IMR-90 (cell line): ENCODE results near the gene POU6F1. TPM values are rescaled to one million over a fixed set of nuclear protein-coding genes. Genes with fewer than 3 reads are reported as not detected.

ENCODE experiments used
- ATAC-seq: fragments of 200-7000 bp; cut with Tn5 transposase; 2 replicates; pipeline ENCODE4 v1.9.1; 2020; ENCODE audit warnings: low read depth, mild to moderate bottlenecking, moderate library complexity
- BruUV-seq: library from RNA; stranded (reverse); fragments of 400-500 nt; replicated peaks from 2 replicates; lab custom pipeline; 2021; lab: Mats Ljungman, UMichigan
- CTCF ChIA-PET: fragments of 300-600 bp; formaldehyde crosslinking; extraction: SDS; loops from one replicate; lab custom pipeline; 2021; ENCODE audit warnings: antibody characterized with exemption; lab: Yijun Ruan, JAX
- POLR2A ChIA-PET: fragments of 300-600 bp; sonication (Branson Sonifier 250); formaldehyde crosslinking; loops from one replicate; lab custom pipeline; 2022; ENCODE audit warnings: antibody characterized with exemption; ENCODE audit not compliant: unreplicated experiment; lab: Charles Lee
- DNase-seq: peaks from one replicate; pipeline ENCODE4 v3.0.0; 2013
- H2AFZ ChIP-seq: replicated peaks from 2 replicates; pipeline ENCODE3; 2013; ENCODE audit warnings: low read length, mild to moderate bottlenecking; ENCODE audit not compliant: poor library complexity
- H2AK5ac ChIP-seq: 2 replicates; pipeline ENCODE4 v1.6.1; 2013; ENCODE audit warnings: low read depth, low read length, inconsistent platforms
- H2AK9ac ChIP-seq: replicated peaks from 2 replicates; pipeline ENCODE3; 2013; ENCODE audit warnings: mild to moderate bottlenecking, low read depth, low read length, moderate library complexity; ENCODE audit not compliant: poor library complexity
- H2BK120ac ChIP-seq: 2 replicates; pipeline ENCODE4 v1.6.1; 2013; ENCODE audit warnings: low read depth, low read length, inconsistent platforms
- H2BK15ac ChIP-seq: 3 replicates; pipeline ENCODE4 v1.6.1; 2013; ENCODE audit warnings: low read depth, low read length, inconsistent platforms
- H2BK20ac ChIP-seq: 2 replicates; pipeline ENCODE4 v1.6.1; 2013; ENCODE audit warnings: low read depth, mild to moderate bottlenecking, inconsistent platforms, low read length, moderate library complexity
- H2BK5ac ChIP-seq: 2 replicates; pipeline ENCODE4 v1.6.1; 2013; ENCODE audit warnings: mild to moderate bottlenecking, low read depth, low read length, inconsistent platforms; ENCODE audit not compliant: poor library complexity, severe bottlenecking
- H3K14ac ChIP-seq: replicated peaks from 2 replicates; pipeline ENCODE4 v1.6.1; 2013; ENCODE audit warnings: low read depth, low read length, inconsistent platforms
- H3K18ac ChIP-seq: 2 replicates; pipeline ENCODE4 v1.6.1; 2013; ENCODE audit warnings: low read depth, low read length, control low read depth
- H3K23ac ChIP-seq: 2 replicates; pipeline ENCODE4 v1.6.1; 2013; ENCODE audit warnings: low read depth, low read length, inconsistent platforms
- H3K27ac ChIP-seq: 2 replicates; pipeline ENCODE4 v1.5.1; 2013; ENCODE audit warnings: mild to moderate bottlenecking, control low read depth, low read length; ENCODE audit not compliant: insufficient read depth
- H3K27me3 ChIP-seq: 2 replicates; pipeline ENCODE4 v1.6.1; 2013; ENCODE audit warnings: low read length; ENCODE audit not compliant: control insufficient read depth, insufficient read depth
- H3K36me3 ChIP-seq: 2 replicates; pipeline ENCODE4 v1.6.1; 2013; ENCODE audit warnings: low read length, mixed read lengths; ENCODE audit not compliant: control insufficient read depth, insufficient read depth
- H3K4ac ChIP-seq: 2 replicates; pipeline ENCODE4 v1.6.1; 2013; ENCODE audit warnings: low read depth, low read length, inconsistent platforms
- H3K4me1 ChIP-seq: 2 replicates; pipeline ENCODE4 v1.6.1; 2013; ENCODE audit warnings: low read length, mixed read lengths; ENCODE audit not compliant: control insufficient read depth, insufficient read depth
- H3K4me2 ChIP-seq: 2 replicates; pipeline ENCODE4 v1.6.1; 2013; ENCODE audit warnings: low read depth, mild to moderate bottlenecking, control low read depth, low read length, moderate library complexity
- H3K4me3 ChIP-seq: 2 replicates; pipeline ENCODE4 v1.5.1; 2013; ENCODE audit warnings: low read depth, mild to moderate bottlenecking, control low read depth, low read length, moderate library complexity; ENCODE audit not compliant: insufficient read depth
- H3K56ac ChIP-seq: 2 replicates; pipeline ENCODE4 v1.6.1; 2013; ENCODE audit warnings: low read length, inconsistent platforms; ENCODE audit not compliant: insufficient read depth; ENCODE audit errors: extremely low read depth
- H3K79me1 ChIP-seq, 2 experiments: 2 replicates each; pipeline ENCODE4 v1.6.1; 2013; ENCODE audit warnings: low read length in 2 of 2, inconsistent platforms in 1 of 2, low read depth in 1 of 2
- H3K9ac ChIP-seq: 2 replicates; pipeline ENCODE4 v1.6.1; 2013; ENCODE audit warnings: low read depth, low read length, control low read depth
- H3K9me1 ChIP-seq: 2 replicates; pipeline ENCODE4 v1.6.1; 2013; ENCODE audit warnings: low read length, inconsistent platforms; ENCODE audit not compliant: insufficient read depth
- H3K9me3 ChIP-seq: 2 replicates; pipeline ENCODE4 v1.6.1; 2013; ENCODE audit warnings: low read length; ENCODE audit not compliant: control insufficient read depth, insufficient read depth
- H4K20me1 ChIP-seq: 2 replicates; pipeline ENCODE4 v1.6.1; 2013; ENCODE audit warnings: low read length, inconsistent platforms; ENCODE audit not compliant: insufficient read depth
- H4K5ac ChIP-seq: 2 replicates; pipeline ENCODE4 v1.6.1; 2013; ENCODE audit warnings: mild to moderate bottlenecking, low read depth, low read length, control low read depth
- H4K8ac ChIP-seq, 2 experiments: 2 replicates each; pipeline ENCODE4 v1.6.1; 2013; ENCODE audit warnings: low read depth in 2 of 2, low read length in 2 of 2, control low read depth in 1 of 2, inconsistent platforms in 1 of 2
- H4K91ac ChIP-seq: 2 replicates; pipeline ENCODE4 v1.6.1; 2013; ENCODE audit warnings: low read depth, low read length, inconsistent platforms; ENCODE audit not compliant: insufficient read depth
- CEBPB ChIP-seq: IDR thresholded peaks from 2 replicates; pipeline ENCODE4 v1.6.1; 2012; ENCODE audit warnings: low read depth, low read length, improper control_type of control experiment
- CHD1 ChIP-seq: IDR thresholded peaks from 2 replicates; pipeline ENCODE4 v1.6.1; 2012; ENCODE audit warnings: low read depth, low read length, improper control_type of control experiment
- ELK1 ChIP-seq: fragments of 150-350 bp; IDR thresholded peaks from 2 replicates; pipeline ENCODE4 v1.6.1; 2016; ENCODE audit warnings: low read depth, mild to moderate bottlenecking, low read length, moderate library complexity, borderline replicate concordance
- FOS ChIP-seq: fragments of 150-350 bp; IDR thresholded peaks from 2 replicates; pipeline ENCODE4 v1.6.1; 2016; ENCODE audit warnings: low read depth, low read length
- MAZ ChIP-seq: IDR thresholded peaks from 2 replicates; pipeline ENCODE4 v1.6.1; 2012; ENCODE audit warnings: low read depth, mild to moderate bottlenecking, low read length, improper control_type of control experiment, moderate library complexity, borderline replicate concordance
- MXI1 ChIP-seq: IDR thresholded peaks from 2 replicates; pipeline ENCODE4 v1.6.1; 2012; ENCODE audit warnings: low read depth, mild to moderate bottlenecking, low read length, moderate library complexity, borderline replicate concordance
- NFE2L2 ChIP-seq: fragments of 150-350 bp; IDR thresholded peaks from 2 replicates; pipeline ENCODE4 v1.6.1; 2016; ENCODE audit warnings: low read depth, mild to moderate bottlenecking, low read length
- POLR2A ChIP-seq: IDR thresholded peaks from 2 replicates; pipeline ENCODE4 v1.6.1; 2012; ENCODE audit warnings: mild to moderate bottlenecking, low read depth, low read length
- RFX5 ChIP-seq: IDR thresholded peaks from 2 replicates; pipeline ENCODE4 v1.8.0; 2012; ENCODE audit warnings: low read depth, mild to moderate bottlenecking, low read length, moderate library complexity
- WGBS, 2 experiments: methylation state at CpG; one replicate each; pipeline versions ENCODE4 v1.1.5 to v1.1.7; 2013; ENCODE audit warnings: missing lambda C conversion rate in 2 of 2; ENCODE audit not compliant: insufficient read length in 1 of 2; ENCODE audit errors: extremely low coverage in 2 of 2; 5-methylcytosine and 5-hydroxymethylcytosine counted together
- dilution Hi-C: fragments of 300-500 bp; cut with HindIII; formaldehyde crosslinking; loops from one replicate; pipeline ENCODE4 v1.14.3; 2018; ENCODE audit warnings: low sequenced_read_pairs; ENCODE audit not compliant: unreplicated experiment
- in situ Hi-C: fragments of 300-500 bp; cut with MboI; formaldehyde crosslinking; loops from 3 replicates; pipeline ENCODE4 v1.14.3; 2019; ENCODE audit warnings: low sequenced_read_pairs, inconsistent platforms, mixed read lengths
- intact Hi-C: fragments of 100-400 bp; cut with micrococcal nuclease; formaldehyde crosslinking; loops from 2 replicates; pipeline ENCODE4 v1.10.0; 2022
- polyA plus RNA-seq, 3 experiments: library from polyadenylated mRNA; depleted of rRNA; stranded (reverse); fragments of >200 nt; gene quantifications; 2 replicates each; pipeline ENCODE4 v1.2.3, GENCODE V29; 2012; ENCODE audit warnings: low replicate concordance in 1 of 3
- total RNA-seq: library from RNA; depleted of rRNA; stranded (reverse); fragments of >200 nt; gene quantifications from 2 replicates; pipeline ENCODE4 v1.2.3, GENCODE V29; 2012

Gene POU6F1
- total and polyA plus RNA-seq, 2 of the 4 experiments (the other 2 are of a cell fraction), result 0.90 to 3.6 TPM

- TF ChIP-seq MXI1, result no peak
Measured at GRCh38 chr12:51247523-51248206, 29.8 kb upstream of the POU6F1 start (continued).

GRCh38 chr12:51246254-51246853, 28.5 kb upstream of the POU6F1 start:
- Histone ChIP-seq H3K9ac (no peak overlapping the region; the same call in 1 of the 2 replicates), H3K36me3 (peaks cover 28% of the 10 kb centered on the region), H3K14ac (peak overlapping the region; percentile 74), H3K4ac (peak overlapping the region; percentile 73; the same call in 1 of the 2 replicates), H3K23ac (peak overlapping the region; percentile 79; the same call in 1 of the 2 replicates), H3K56ac (no peak overlapping the region), H2AK5ac (peak overlapping the region; percentile 45; the same call in 1 of the 2 replicates), H4K5ac (peak overlapping the region; percentile 80), H4K91ac (peak overlapping the region; percentile 68; the same call in 1 of the 2 replicates), H4K20me1 (no peaks in the 10 kb centered on the region), H3K79me1 (peaks cover 17 to 71% of the 10 kb centered on the region in 2 experiments), H3K4me2 (peak overlapping the region; percentile 35; the same call in 1 of the 2 replicates), H3K9me3 (no peaks in the 10 kb centered on the region), H3K4me1 (peaks cover 12% of the 10 kb centered on the region), H3K27ac (peak overlapping the region; percentile 1; the same call in 1 of the 2 replicates), H2AFZ (peak overlapping the region; percentile 85), H2BK120ac (peak overlapping the region; percentile 1; the same call in 1 of the 2 replicates), H2BK5ac (peak overlapping the region; percentile 68), H2BK15ac (peak overlapping the region; percentile 32; the same call in 1 of the 3 replicates), H2AK9ac (peak overlapping the region; percentile 63), H4K8ac (peak overlapping the region; percentile 81 to 95), H3K9me1 (peaks cover 14% of the 10 kb centered on the region; the same call in 1 of the 2 replicates), H3K27me3 (no peaks in the 10 kb centered on the region), H3K18ac (peak overlapping the region; percentile 46; the same call in 1 of the 2 replicates), H2BK20ac (no peak overlapping the region), H3K4me3 (no peak overlapping the region)
- WGBS, 2 experiments, result no CpG with 5 or more reads among the region's 7 CpGs
- POLR2A ChIA-PET, result no interaction called here
- no peak for TF ChIP-seq CHD1
- no peak for TF ChIP-seq ELK1
- TF ChIP-seq POLR2A, result 0 out of 2 replicates have a peak, but pooled peaks have one; percentile 21
- TF ChIP-seq MAZ, result no peak
- TF ChIP-seq RFX5, result no peak
- TF ChIP-seq MXI1, result no peak
- no peak for TF ChIP-seq NFE2L2
- TF ChIP-seq FOS, result no peak
- no peak for TF ChIP-seq CEBPB
- DNase-seq, result peak; percentile 68
- dilution Hi-C loops, result no loop called here
- ATAC-seq, result peak; percentile 38; the same call in 1 of the 2 replicates
- intact Hi-C loops, result no loop called here
- no TSS peak for BruUV-seq
- CTCF ChIA-PET, result no interaction called here
- in situ Hi-C loops, result no loop called here
